Lung (tissue), 12 donors: ENCODE data around the gene AKR7A3. TPM values are rescaled to one million over a fixed set of nuclear protein-coding genes. Genes with fewer than 3 reads are reported as not detected.

Experiments used
- ATAC-seq: fragments of 200-7000 bp; cut with Tn5 transposase; one replicate; pipeline ENCODE4 v1.9.1; 2020; ENCODE audit warnings: moderate number of reproducible peaks; ENCODE audit not compliant: insufficient read depth, low FRiP score
- DNase-seq, 3 donors: peaks; one replicate each; pipeline ENCODE4 v3.0.0-alpha.2; 2013 to 2017
- H3K27ac ChIP-seq, 2 donors: one replicate each; pipeline ENCODE4 v1.5.1; 2013; ENCODE audit warnings: mild to moderate bottlenecking in 2 of 2, moderate library complexity in 2 of 2, control low read depth in 1 of 2, inconsistent platforms in 1 of 2, low read depth in 1 of 2, low read length in 1 of 2
- H3K27me3 ChIP-seq, 3 donors: one replicate each; pipeline ENCODE4 v1.5.1; 2013; ENCODE audit warnings: low read length in 2 of 3; ENCODE audit not compliant: control insufficient read depth in 3 of 3, insufficient read depth in 3 of 3
- H3K36me3 ChIP-seq, 4 donors: one replicate each; pipeline ENCODE4 v1.5.1; 2013; ENCODE audit warnings: low read length in 4 of 4, mild to moderate bottlenecking in 1 of 4, moderate library complexity in 1 of 4; ENCODE audit not compliant: control insufficient read depth in 4 of 4, insufficient read depth in 4 of 4
- H3K4me1 ChIP-seq, 5 donors: one replicate each; pipeline ENCODE4 v1.5.1; 2013; ENCODE audit warnings: low read length in 5 of 5, mild to moderate bottlenecking in 2 of 5, moderate library complexity in 1 of 5; ENCODE audit not compliant: control insufficient read depth in 5 of 5, insufficient read depth in 5 of 5
- H3K4me3 ChIP-seq: one replicate; pipeline ENCODE4 v1.5.1; 2013; ENCODE audit warnings: mild to moderate bottlenecking, control low read depth, moderate library complexity
- H3K9ac ChIP-seq, 2 donors: one replicate each; pipeline ENCODE4 v1.5.1; 2013; ENCODE audit warnings: low read length in 2 of 2, control low read depth in 1 of 2; ENCODE audit not compliant: insufficient read depth in 1 of 2
- H3K9me3 ChIP-seq, 4 donors: one replicate each; pipeline ENCODE4 v1.5.1; 2013; ENCODE audit warnings: low read length in 3 of 4, mild to moderate bottlenecking in 1 of 4, moderate library complexity in 1 of 4; ENCODE audit not compliant: control insufficient read depth in 4 of 4, insufficient read depth in 3 of 4
- WGBS, 2 donors: extraction: QIAGEN DNeasy Blood & Tissue Kit; methylation state at CpG; one replicate each; pipeline ENCODE4 v1.1.7; 2013; 5-methylcytosine and 5-hydroxymethylcytosine counted together
- polyA plus RNA-seq, 2 donors: library from polyadenylated mRNA; stranded (reverse); fragments of 200-250 nt; gene quantifications; one replicate each; pipeline ENCODE4 v1.2.1, GENCODE V29; 2013
- total RNA-seq, 2 donors: library from RNA; depleted of rRNA in 1 of 2; stranded (reverse); fragments of >200 nt in 1 of 2; gene quantifications; one replicate each; pipeline ENCODE4 v1.2.1, GENCODE V29; 2014 to 2021
- TF ChIP-seq, protein P1 (sequence below): IDR thresholded peaks from 2 replicates; pipeline ENCODE4 v1.5.1; 2012; ENCODE audit warnings: mild to moderate bottlenecking; ENCODE audit errors: control extremely low read depth, extremely low read depth
- donor health status: control.
- donor health status: control.
- donor health status: Bipolar disorder and iron deficiency.
- donor health status: healthy.
- donor health status: DM: yes; HTN: yes; CAD: no.

The AKR7A3 gene
- total and polyA plus RNA-seq, 4 donors, result 0.23 to 1.3 (median 0.82) TPM

- H3K36me3 ChIP-seq, result peaks cover 0 to 34% (median 32%) of the 10 kb centered on the region in 4 donors
- TF ChIP-seq, protein P1, sequence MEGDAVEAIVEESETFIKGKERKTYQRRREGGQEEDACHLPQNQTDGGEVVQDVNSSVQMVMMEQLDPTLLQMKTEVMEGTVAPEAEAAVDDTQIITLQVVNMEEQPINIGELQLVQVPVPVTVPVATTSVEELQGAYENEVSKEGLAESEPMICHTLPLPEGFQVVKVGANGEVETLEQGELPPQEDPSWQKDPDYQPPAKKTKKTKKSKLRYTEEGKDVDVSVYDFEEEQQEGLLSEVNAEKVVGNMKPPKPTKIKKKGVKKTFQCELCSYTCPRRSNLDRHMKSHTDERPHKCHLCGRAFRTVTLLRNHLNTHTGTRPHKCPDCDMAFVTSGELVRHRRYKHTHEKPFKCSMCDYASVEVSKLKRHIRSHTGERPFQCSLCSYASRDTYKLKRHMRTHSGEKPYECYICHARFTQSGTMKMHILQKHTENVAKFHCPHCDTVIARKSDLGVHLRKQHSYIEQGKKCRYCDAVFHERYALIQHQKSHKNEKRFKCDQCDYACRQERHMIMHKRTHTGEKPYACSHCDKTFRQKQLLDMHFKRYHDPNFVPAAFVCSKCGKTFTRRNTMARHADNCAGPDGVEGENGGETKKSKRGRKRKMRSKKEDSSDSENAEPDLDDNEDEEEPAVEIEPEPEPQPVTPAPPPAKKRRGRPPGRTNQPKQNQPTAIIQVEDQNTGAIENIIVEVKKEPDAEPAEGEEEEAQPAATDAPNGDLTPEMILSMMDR, result no peak
- H3K4me3 ChIP-seq, result no peak overlapping the region
- 89 to 94% methylated on average over 6 of the region's 6 CpGs for WGBS, 2 donors
- DNase-seq (peak in 2 of 3 donors; percentile 7 to 21), ATAC-seq (no peak)
- no peak overlapping the region for H3K27ac ChIP-seq
- no peaks in the 10 kb centered on the region for H3K9me3 ChIP-seq
- H3K27me3 ChIP-seq, result no peaks in the 10 kb centered on the region
- H3K9ac ChIP-seq, result no peak overlapping the region
- peaks cover 0 to 21% (median 9%) of the 10 kb centered on the region in 5 donors for H3K4me1 ChIP-seq
Observed at GRCh38 chr1:19309123-19309813, 20.7 kb upstream of the AKR7A3 start.

DNA sequence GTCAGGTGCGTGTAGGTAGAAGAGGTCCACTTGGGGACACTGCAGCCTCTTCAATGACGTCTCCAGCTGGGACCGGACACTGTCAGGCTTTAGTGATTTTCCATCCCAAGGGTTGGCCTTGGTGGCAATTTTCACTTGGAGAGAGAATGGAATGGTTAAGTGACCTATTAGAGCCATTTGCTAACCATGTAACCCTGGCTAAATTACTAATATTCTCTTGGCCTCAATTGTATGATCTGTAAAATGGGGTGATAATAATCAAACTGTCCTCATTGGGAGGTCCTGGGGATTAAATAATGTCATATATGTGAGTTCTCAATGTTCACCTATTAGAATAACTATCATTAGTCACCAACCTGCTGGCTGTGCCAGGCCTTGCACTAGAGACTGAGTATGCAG is 19.9 kb upstream of the AKR7A3 start:
- TF ChIP-seq, protein P1, result no peak
- Histone ChIP-seq H3K4me3 (no peak overlapping the region), H3K27ac (no peak overlapping the region), H3K9ac (no peak overlapping the region), H3K27me3 (no peaks in the 10 kb centered on the region), H3K9me3 (no peaks in the 10 kb centered on the region), H3K36me3 (peaks cover 4 to 41% (median 37%) of the 10 kb centered on the region in 4 donors), H3K4me1 (peaks cover 0 to 21% (median 9%) of the 10 kb centered on the region in 5 donors)
- no peak for DNase-seq
- 96 to 100% methylated on average over 3 of the region's 3 CpGs for WGBS, 2 donors
- no peak for ATAC-seq

DNA sequence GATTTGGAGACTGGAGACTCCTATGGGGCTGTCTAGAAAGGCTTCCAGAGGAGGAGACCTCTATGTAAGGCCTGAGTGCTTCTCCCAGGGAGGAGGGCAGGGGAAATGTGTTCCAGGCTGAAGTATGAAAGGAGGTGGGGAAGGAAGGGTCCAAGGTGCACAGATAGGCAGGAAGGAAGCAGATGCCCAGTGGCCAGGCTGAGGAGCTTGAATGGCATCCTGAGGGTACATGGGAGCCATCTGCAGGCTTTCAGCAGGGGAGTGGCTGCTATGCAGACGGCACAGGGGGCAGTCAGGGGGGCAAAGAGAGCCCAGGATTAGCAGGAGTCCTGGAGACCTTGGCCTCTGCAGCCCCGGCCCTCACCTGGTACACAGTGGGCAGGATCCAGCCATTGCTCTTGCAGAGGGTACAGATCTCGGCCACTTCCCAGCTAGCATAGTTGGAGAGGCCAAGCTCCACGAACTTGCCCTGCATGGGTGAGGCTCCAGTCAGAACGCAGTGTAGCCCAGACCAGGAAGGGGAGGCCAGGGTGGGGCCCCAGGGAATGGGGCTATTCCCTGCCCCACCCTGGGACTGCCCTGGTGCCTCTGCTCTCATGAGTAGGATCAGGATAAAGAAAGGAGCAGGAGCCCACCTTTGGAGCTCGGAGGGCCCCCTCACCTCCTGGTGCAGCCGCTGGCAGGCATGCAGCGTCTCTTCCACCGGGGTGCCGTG is 19.4 kb upstream of the AKR7A3 start:
- WGBS, 2 donors, result 95 to 96% methylated on average over 10 of the region's 10 CpGs
- DNase-seq, result no peak
- no peaks in the 10 kb centered on the region for H3K9me3 ChIP-seq
- ATAC-seq, result no peak
- H3K27ac ChIP-seq, result no peak overlapping the region
- TF ChIP-seq, protein P1, result no peak
- H3K9ac ChIP-seq, result no peak overlapping the region
- H3K4me3 ChIP-seq, result no peak overlapping the region
- H3K4me1 ChIP-seq, result peaks cover 0 to 15% (median 4%) of the 10 kb centered on the region in 5 donors
- peaks cover 7 to 44% (median 42%) of the 10 kb centered on the region in 4 donors for H3K36me3 ChIP-seq
- no peaks in the 10 kb centered on the region for H3K27me3 ChIP-seq
